ENCODE data around the gene PADI1. TPM values are rescaled to one million over a fixed set of nuclear protein-coding genes. Genes with fewer than 3 reads are reported as not detected.

The PADI1 gene
- total RNA-seq, 1 donor from 2014 or later = not detected

DNA sequence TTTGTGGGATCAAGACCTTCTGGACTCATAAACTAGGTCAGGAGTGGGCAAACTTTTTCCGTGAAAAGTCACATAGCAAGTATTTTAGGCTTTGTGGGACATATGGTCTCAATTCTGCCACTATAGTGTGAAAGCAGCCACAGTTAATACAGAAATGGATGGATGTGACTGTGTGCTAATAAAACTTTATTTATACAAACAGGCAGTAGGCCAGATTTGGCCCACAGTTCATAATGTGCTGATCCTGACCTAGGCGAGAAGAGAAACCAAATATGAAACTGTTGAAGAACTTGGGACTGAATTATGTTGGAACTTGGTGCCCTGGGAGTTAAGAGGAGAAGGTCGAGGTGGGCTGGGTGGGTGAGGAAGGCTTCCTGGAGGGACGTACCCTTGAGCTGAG, 61.0 kb downstream of the PADI1 start:
- ATAC-seq (no peak), DNase-seq (ENCODE audit: low spot score) (no peak)

DNA sequence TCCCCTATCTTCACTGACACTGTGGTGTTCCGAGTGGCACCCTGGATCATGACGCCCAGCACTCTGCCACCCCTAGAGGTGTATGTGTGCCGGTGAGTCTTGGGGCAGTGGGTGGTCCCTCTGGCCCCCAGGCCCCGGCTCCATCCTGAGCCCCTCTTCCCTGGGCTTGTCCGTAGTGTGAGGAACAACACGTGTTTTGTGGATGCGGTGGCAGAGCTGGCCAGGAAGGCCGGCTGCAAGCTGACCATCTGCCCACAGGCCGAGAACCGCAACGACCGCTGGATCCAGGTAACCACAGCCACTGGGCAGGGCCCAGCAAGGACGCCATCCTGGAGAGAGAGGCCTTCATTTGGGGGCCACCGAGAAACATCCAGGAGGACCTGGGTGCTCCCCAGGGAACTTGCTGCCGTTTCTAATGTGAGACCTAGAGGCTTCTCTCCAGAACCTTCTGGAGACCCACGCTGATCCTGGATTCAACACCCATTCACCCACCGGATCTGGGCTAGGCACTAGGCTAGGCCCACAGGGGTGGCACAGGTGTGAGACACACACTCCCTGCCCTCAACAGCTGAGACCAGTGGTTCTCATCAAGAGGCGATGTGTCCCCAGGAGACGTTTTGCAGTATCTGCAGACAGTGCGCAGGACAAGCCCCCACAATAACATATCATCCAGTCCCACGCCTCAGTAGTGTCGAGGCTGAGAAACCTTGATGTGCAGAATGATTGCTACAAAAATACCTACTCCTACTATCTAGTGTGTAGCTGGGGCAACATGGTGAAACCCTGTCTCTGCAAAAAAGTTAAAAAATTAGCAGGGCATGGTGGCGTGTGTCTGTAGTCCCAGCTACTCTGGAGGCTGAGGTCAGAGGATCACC, 66.2 kb downstream of the PADI1 start:
- no peak for DNase-seq (ENCODE audit: low spot score)
- no peak for ATAC-seq

DNA sequence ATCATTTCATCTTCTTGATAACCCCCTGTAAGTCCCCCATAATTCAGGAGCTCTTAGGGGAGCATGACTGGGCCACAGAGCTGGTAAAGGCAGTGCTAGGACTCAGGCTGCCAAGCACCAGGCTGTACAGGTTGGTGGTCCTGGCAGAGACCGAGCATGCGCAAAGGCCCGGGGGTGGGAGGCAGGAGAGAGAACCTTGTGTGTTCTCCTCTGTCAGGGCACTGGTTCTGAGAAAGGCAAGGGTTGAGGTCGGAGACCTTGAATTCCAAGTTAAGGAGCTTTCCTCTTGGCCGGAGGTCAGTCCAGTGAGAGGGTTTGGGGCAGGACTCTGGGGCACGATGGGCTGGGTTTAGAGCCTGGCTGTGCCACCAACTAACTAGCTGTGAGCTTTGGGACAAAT, 67.1 kb downstream of the PADI1 start:
- DNase-seq (ENCODE audit: low spot score) (no peak), ATAC-seq (no peak)

GRCh38 chr1:17272646-17273045, 67.7 kb downstream of the PADI1 start:
- DNase-seq (ENCODE audit: low spot score) (no peak), ATAC-seq (no peak)

GRCh38 chr1:17273096-17273495, 68.2 kb downstream of the PADI1 start:
- no peak for ATAC-seq
- DNase-seq (ENCODE audit: low spot score) = no peak

DNA sequence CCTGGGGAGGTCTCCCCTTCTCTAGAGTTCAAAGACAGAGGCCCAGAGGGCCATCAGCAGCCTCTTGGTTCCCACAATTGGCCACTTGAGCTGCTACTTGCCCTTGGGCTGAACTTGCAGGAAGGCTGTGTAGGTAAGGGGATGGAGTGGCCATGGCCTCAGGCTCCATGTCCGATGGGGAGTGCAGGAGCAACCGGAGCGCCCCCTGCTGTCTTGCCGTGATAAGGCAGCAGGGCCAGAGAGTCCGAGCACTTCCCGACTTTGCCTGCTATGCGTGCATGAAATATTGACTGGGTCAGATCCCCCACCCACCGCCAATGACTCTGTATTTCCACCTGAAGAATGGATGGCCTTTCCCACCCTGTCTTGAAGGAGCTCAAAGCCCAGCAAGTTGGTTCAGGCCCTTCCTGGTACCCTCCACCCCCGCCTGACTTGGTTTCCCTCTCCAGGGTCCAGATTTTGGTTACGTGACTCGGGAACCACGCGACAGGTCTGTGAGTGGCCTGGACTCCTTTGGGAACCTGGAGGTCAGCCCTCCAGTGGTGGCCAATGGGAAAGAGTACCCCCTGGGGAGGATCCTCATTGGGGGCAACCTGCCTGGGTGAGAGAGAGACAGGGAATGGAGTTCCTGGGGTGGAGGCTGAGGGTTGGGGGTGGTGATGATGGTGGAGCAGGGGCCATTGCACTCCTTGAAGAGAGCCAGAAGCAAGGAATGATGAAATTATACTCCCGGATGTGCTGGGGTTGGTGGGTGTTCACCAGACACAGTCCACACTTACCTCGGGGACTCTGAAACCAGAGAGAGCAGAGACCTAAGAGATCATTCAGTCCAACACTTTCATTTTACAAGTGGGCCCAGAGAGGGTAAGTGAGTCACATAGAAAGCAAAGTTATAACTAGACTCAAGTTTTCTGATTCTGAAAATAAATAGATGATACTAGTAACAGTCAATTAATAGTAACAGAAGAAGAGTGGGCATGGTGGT, 69.5 kb downstream of the PADI1 start:
- no peak for DNase-seq (ENCODE audit: low spot score)
- ATAC-seq = peak; percentile 81

- no peak for DNase-seq (ENCODE audit: low spot score)
- ATAC-seq = no peak
Observed at GRCh38 chr1:17276568-17276967, 71.6 kb downstream of the PADI1 start.

DNA sequence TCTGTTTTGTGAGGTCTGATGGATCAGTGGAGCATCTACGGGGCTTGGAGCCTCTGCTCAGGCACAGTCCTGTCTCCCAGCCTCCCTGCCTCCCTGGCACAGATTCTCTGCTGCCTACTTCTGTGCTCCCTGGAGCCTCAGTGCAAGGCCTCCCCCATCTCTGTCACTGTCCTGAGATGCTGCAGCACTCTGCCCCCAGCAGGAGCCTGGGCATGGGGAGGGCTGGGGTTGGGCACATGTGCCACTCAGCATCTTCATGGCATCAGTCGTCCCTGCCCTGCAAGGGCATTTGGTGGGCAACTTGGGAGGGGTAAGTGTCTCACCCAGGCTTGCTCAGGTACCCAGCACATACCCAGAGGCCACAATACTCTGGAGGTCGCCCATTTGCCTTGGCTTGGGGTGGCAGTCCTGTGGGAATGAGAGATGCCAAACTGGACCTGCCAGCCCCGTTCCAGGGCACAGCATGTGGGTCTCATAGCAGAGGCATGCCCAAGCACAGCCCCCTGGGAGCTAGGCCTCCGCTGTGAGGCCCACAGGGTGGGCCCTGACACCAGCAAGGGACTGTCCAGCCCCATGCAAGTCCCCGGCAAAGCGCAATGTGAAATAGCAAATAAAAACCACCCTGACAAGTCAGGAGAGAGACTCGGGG, 72.7 kb downstream of the PADI1 start:
- DNase-seq (ENCODE audit: low spot score) (no peak), ATAC-seq (no peak)

DNA sequence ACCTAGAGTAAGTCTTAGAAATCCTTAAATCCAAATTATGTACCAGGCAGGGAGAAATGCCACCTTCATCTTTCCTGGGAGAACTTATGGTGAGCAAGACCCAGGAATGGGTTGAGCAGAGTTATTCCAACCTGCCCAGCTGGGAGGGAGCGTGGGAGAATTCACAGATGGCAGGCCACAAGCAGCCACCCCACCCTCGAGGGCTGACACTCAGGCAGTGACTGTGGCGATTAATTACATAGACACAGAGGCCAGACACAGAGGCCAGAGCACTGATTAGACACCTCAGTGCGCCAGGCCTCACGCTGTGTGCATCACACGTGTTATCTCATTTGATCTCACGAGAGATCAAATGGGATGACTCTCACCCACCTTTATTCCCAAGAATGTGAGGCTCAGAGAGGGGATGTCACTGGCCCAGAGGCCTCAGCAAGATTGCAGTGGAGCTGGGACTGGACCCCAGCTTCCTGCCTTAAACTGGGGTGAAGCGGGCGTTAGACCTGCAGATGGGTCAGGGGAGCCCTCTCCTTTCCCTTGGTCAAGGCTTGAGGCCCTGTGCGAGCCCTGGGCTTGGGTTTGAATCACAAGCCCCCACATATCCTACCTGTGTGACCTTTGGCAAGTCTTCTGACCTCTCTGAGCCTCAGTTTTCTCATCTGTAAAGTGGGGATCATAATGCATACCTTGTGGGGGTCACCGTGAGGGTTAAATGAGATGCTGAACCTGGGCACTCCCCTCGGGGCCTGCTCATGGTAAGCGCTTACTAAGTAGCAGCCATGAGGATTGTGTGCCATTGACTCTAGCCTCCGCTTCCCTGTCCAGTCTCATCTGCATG, 74.3 kb downstream of the PADI1 start:
- no peak for ATAC-seq
- no peak for DNase-seq (ENCODE audit: low spot score)

DNA sequence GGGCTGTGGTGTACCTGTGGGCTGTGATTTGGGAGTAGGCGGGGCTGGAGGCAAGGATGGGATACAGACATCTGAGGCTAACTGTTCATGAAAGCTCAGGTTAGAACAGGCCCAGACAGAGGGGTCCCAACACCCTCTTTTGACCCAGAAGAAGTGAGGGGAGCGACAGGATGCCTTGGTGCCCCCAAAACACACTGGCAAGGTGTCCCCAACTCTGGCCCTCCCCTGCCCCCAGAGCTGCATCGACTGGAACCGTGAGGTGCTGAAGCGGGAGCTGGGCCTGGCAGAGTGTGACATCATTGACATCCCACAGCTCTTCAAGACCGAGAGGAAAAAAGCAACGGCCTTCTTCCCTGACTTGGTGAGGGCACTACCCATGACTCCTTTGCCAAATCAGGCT, 75.5 kb downstream of the PADI1 start:
- no peak for DNase-seq (ENCODE audit: low spot score)
- no peak for ATAC-seq

GRCh38 chr1:17280894-17281293, 76.0 kb downstream of the PADI1 start:
- DNase-seq (ENCODE audit: low spot score) (no peak), ATAC-seq (no peak)

- no peak for ATAC-seq
- DNase-seq (ENCODE audit: low spot score) = no peak
Observed at GRCh38 chr1:17281775-17282181, 76.8 kb downstream of the PADI1 start.

- ATAC-seq (no peak), DNase-seq (ENCODE audit: low spot score) (no peak)
Observed at GRCh38 chr1:17282836-17283235, 77.9 kb downstream of the PADI1 start.

DNA sequence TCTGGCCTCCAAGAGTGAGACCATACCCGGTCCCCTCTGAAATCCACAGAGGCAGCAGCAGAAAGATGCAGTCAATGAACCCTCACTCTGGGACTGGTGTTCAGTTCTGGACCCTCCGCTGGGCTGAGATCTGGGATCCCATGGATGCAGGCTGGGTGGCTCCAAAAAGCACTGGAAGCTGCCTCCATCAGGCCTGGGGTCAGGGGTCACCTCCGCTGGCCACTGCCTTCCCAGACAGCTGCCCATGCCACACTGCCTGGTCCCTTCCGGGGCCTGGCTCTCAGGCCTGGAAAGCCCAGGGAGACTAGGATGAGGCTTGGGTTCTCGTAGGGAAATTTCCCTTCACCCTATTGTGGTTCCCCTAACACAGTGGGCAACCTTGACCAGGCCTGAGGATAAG, 81.7 kb downstream of the PADI1 start:
- no peak for DNase-seq (ENCODE audit: low spot score)
- ATAC-seq = no peak

- DNase-seq (ENCODE audit: low spot score) = no peak
- no peak for ATAC-seq
Observed at GRCh38 chr1:17287130-17287776, 82.3 kb downstream of the PADI1 start.

- no peak for DNase-seq (ENCODE audit: low spot score)
- ATAC-seq = no peak
Observed at GRCh38 chr1:17289721-17290120, 84.8 kb downstream of the PADI1 start.

DNA sequence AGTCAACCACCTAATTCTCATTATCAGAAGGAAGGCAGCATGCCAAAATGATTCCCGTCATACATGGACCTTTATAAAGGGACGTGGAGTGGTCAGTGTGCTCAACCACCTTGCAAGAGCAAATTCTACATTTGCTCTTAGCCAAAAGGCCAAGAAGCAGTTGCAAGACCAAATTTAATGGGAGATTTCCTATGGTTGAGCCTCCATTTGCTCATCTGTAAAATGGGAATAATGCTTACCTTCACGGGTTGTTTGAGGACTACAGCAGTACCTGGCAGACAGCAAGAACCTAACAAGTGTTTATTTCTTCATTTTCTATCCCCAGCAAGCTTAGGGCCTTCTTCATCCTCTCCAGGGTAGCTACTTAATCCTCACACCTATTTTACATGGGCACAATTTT, 85.6 kb downstream of the PADI1 start:
- no peak for DNase-seq (ENCODE audit: low spot score)
- no peak for ATAC-seq

DNA sequence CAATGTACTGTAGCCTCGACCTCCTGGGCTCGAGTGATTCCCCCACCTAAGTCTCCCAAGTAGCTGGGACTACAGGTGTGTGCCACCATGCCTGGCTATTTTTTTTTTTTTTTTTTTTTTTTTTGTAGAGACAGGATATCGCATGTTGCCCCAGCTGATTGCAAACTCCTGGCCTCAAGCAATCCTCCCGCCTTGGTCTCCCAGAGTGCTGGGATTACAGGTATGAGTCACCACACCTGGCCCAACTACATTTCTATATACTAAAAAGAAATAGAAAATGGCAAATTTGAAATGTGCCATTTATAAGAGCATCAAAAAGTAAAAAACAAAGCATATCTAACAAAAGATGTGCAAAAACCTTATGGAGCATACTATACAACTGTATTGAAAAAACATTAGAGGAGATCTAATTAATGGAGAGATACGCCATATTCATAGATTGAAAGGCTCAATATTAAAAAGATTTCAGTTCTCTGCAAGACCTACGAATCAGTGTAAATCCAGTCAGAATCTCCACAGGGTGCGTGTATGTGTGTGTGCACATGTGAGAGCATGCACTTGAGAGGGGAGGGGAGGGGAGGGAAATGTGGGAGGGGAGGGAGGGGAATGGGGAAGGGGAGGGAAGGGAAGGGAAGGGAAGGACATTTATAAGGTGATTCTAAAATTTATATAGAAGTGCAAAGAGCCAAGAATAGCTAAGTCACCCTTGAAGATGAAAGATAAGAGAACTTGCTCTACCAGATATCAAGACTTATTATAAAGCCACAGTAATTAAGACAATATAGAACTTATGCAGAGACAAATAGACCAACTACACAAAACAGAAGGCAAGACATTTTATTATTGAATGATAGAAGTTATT, 87.6 kb downstream of the PADI1 start:
- DNase-seq (ENCODE audit: low spot score) (no peak), ATAC-seq (no peak)
